Fibroblast of gingiva (primary cell): ENCODE results near the gene DCUN1D3.
"Not testable (repeated sequence)": the region's sequence is repeated elsewhere in the genome, so short reads cannot be mapped to it uniquely, and the experiment has no call there.

Experiments
- DNase-seq: peaks from one replicate; pipeline ENCODE4 v3.0.0-alpha.2; 2011; ENCODE audit warnings: low read depth

Gene DCUN1D3, protein sequence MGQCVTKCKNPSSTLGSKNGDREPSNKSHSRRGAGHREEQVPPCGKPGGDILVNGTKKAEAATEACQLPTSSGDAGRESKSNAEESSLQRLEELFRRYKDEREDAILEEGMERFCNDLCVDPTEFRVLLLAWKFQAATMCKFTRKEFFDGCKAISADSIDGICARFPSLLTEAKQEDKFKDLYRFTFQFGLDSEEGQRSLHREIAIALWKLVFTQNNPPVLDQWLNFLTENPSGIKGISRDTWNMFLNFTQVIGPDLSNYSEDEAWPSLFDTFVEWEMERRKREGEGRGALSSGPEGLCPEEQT

GRCh38 chr16:20900299-20901067 is at the start of gene DCUN1D3, which contains the start of gene LYRM1:
Gene DCUN1D3 (minus strand): TSS chr16:20900358. CDS start chr16:20862538, 37,820 bp downstream.
Gene LYRM1 (plus strand): TSS chr16:20900771. CDS start chr16:20915556, 14,785 bp downstream.
- DNase-seq: peak; percentile 100

DNA sequence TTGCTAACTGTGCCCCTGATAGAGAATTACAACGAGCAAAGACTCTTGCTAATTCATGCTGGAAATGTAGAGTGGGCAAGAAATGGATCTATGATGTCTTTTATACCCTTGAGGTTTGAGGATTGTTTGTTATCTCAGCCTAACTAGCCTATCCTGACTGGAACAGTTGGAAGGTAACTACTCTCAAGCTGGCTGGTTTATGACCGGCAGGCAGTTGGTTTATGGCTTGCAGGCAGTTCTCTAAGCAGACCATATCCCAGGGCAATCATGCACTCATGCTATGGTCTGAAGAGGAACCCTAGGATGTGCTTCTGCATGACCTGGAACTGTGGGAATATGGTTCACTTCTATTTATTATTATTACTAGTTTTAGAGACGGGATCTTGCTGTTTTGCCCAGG is 49.5 kb upstream of the DCUN1D3 start:
- DNase-seq: no peak

GRCh38 chr16:20948444-20948843 is 48.3 kb upstream of the DCUN1D3 start:
- DNase-seq: no peak

DNA sequence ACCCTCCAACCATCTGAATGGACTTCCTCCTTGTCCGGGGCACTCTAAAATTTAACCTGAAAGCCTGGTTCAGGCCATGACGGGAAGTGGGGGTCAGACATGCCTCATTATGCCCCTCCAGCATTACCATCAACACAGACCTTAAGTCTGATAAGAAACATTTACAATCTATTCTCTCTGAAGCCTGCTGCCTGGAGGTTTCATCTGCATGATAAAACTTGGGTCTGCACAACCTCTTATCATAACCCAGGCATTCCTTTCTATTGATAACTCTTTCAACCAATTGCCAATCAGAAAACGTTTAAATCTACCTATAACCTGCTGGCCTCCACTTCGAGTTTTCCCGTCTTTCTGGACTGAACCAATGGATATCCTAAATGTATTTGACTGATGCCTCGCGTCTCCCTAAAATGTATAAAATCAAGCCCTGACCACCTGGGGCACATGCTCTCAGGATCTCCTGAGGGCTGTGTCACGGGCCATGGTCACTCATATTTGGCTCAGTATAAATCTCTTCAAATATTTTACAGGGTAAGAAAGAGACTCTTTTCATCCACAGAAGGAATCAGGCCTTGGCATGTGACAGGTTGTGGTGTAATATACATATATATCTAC is 46.0 kb upstream of the DCUN1D3 start:
- DNase-seq: no peak

DNA sequence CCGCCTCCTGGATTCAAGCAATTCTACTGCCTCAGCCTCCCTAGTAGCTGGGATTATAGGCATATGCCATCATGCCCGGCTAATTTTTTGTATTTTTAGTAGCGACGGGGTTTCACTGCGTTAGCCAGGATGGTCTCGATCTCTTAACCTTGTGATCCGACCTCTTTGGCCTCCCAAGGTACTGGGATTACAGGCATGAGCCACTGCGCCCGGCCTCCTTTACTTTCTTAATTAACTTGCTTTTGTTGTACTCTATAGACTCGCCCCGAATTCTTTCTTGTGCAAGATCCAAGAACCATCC is 45.4 kb upstream of the DCUN1D3 start:
- not testable (repeated sequence) for DNase-seq

DNA sequence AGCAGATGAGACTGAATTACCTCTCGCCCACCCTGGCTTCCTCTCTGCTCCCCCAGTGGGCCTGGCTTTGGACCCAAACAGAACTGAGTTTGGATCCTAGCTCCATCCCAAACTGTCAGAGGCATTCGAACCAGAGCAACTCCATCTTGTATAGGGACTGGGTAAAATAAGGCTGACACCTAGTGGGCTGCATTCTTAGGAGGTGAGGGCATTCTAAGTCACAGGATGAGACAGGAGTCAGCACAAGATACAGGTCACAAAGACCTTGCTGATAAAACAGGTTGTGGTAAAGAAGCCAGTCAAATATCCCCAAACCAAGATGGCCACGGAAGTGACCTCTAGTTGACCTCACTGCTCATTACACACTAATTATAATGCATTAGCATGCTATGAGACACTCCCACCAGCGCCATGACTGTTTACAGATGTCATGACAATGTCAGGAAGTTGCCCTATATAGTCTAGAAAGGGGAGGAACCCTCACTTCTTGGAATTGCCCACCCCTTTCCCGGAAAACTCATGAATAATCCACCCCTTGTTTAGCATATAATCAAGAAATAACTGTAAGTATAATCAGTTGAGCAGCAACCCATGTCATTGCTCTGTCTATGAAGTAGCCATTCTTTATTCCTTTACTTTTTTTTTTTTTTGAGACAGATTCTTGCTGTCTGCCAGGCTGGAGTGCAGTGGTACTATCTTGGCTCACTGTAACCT is 44.9 kb upstream of the DCUN1D3 start:
- DNase-seq: no peak

GRCh38 chr16:20942256-20942655 is 42.1 kb upstream of the DCUN1D3 start:
- no peak for DNase-seq

DNA sequence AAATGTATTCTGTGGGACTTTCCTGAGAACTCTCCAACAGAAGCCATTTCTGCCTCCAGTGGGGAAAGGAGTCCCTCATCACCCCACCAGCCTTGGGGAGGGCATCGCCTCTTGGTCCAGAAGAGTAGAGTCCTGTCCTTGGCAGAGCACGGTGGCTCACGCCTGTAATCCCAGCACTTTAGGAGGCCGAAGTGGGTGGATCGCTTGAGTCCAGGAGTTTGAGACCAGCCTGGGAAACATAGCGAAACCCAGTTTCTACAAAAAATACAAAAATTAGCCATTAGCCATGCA is 41.4 kb upstream of the DCUN1D3 start:
- DNase-seq: no peak

GRCh38 chr16:20940871-20941635 is 40.9 kb upstream of the DCUN1D3 start:
- DNase-seq: no peak

DNA sequence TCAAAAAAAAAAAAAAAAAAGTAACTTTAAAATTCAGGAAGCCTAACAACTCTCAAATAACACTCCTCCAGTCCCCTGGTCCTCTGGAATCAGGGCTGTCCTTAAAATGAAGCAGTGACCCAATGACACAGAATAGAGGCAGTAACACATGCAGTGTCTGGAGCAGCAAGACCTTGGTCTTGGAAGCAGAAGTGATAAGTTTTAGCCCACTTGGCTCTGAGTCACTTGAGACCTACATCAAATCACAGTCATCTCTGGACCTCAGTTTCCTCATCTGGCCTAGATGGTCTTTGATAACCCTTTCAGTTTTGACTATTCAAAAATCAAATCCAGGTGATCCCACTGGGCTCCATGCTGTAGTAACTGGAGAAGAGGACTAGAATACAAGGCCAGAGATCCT is 39.5 kb upstream of the DCUN1D3 start:
- DNase-seq: no peak

DNA sequence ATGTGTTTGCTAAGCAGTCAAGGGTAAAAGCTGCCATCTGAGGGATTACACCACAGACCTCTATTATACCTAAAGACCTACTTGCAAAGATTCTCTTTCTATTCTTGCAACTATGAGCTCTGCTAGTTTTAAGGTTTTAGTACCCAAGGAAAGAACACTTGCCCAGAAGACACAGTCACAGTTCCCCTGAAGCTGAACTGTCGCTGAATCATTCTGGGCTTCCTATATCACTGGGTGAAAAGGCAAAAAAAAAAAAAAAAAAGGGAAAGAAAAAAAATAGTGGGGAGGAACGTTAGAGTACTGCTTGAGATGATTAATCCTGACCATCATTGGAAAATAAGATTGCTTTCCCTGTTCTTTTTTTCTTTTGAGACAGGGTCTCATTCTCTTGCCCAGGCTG is 38.3 kb upstream of the DCUN1D3 start:
- peak; percentile 37 for DNase-seq

DNA sequence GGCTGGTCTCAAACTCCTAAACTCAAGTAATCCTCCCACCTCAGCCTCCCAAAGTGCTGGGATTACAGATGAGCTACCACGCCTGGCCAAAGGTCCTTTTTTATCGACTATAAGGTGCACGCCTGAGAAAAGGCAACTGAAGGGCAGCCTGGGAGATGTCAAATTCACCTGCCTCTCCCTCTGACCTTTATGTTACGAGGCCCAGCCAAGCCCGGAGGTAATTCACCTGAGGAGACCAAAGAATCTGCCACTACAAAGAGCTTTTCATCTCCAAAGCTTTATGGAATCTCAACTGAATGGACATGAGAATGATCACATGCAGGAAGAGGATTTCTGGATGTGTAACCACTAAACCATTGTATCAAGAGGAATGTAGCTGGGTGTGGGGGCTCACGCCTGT is 37.6 kb upstream of the DCUN1D3 start:
- no peak for DNase-seq

- no peak for DNase-seq
Observed at GRCh38 chr16:20933589-20933988, 33.4 kb upstream of the DCUN1D3 start.

GRCh38 chr16:20931066-20931600 is 31.0 kb upstream of the DCUN1D3 start:
- no peak for DNase-seq

DNA sequence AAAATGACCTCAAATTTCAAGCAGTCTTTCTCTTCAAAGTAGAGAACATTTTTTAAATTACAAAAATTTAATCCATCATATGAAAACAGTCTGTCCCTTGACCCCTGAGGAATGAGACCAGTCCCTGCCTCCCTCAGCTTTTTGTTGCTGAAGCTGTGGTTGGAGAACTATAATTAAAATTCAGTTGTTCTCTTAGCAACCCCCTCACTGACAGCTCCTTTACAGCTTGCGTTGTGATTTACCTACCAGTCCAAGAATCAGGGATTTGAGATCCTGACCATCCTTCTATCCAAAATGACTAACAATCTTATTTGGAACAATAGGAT is 30.2 kb upstream of the DCUN1D3 start:
- no peak for DNase-seq

GRCh38 chr16:20929676-20930364 is 29.7 kb upstream of the DCUN1D3 start:
- not testable (repeated sequence) for DNase-seq

DNA sequence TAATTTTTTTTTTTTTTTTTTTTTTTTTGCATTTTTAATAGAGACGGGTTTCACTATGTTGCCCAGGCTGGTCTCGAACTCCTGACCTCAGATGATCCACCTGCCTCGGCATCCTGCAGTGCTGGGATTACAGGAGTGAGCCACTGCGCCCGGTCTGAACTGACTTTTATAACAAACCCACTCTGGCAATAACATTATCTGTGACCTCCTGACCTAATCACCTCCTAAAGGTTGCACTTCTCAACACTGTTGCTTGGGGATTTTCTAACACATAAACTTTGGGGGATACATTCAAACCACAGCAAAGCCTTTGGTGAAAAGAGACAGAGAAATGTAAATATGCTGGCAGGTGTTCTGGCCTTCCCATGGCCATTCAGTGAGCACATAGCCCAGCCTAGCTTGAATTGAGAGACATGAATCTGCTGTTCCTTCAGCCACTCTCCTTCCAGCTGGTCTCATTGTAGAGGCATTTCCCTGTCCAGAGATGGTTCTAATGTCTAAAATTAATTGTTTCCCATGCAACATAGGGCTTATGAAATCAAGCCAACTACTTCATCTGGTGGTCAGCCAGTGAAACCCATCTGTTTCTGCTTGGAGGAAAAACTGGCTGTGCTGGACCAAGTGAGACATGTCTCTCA is 28.7 kb upstream of the DCUN1D3 start:
- peak; percentile 69 for DNase-seq

GRCh38 chr16:20925751-20926150 is 25.6 kb upstream of the DCUN1D3 start:
- no peak for DNase-seq

DNA sequence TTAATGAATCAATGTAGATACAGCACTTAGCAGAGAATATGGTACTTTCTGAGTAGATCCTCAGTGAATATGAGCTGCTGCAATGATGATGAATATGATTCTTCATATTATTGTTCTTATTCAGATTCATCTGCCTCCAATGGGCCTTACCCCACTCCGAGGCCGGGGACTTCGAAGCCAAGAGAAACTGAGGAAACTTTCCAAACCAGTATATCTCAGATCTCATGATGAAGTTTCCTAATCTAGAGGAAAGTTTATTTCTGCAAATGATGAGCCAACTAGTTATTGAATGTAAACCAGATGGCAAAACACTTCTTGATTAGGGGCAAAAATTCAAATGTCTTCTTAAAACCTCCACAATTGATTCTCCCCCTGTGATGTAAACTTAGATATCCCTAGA is 23.7 kb upstream of the DCUN1D3 start:
- DNase-seq: peak; percentile 38

DNA sequence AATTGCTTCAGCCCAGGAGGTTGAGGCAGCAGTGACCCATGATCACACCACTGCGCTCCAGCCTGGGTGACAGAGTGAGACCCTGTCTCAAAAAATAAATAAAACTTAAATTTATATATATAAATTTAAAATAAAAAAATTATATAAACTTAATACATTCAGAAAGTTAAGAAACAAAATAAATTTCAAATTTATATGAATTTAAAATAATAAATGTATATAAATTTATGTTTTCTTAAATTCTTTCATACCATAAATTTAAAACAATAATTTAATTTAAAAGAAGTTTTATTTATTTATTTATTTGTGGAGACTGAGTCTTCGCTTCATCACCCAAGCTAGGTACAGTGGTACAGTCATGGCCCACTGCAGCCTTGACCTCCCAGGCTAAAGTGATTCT is 20.6 kb upstream of the DCUN1D3 start:
- DNase-seq: no peak

DNA sequence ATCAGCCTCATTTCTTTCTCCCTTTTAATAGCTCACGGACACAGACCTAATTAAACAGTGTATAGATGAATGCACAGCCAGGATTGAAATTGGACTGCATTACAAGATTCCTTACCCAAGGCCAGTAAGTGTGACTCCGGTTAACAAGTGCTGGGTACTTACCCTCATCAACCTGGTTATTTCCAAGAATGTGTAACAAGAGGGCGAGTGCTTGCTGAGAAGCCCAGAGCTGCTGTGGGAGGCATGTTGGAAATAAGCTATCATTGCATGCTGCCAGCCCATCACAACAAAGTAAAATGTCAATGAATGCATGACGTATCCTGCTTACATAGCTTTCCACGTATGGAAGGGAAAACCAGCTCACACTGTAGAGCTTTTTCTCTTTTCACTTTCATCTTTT is 19.9 kb upstream of the DCUN1D3 start:
- no peak for DNase-seq
